Peyer's patch (tissue), 4 donors: Measurements from ENCODE around the gene FGFR2. TPM values are rescaled to one million over a fixed set of nuclear protein-coding genes. Genes with fewer than 3 reads are reported as not detected.

Experiments used
- DNase-seq, 3 donors: peaks; one replicate each; pipeline ENCODE4 v3.0.0-alpha.2; 2017 to 2019
- H3K27ac ChIP-seq, 4 donors: fragments of 200-600 bp; sonication (generic); one replicate each; pipeline ENCODE4 v1.5.1; 2016 to 2019
- H3K27me3 ChIP-seq, 2 donors: fragments of 200-600 bp; sonication (generic); one replicate each; pipeline ENCODE4 v1.5.1; 2019
- H3K36me3 ChIP-seq, 3 donors: fragments of 200-600 bp; sonication (generic); one replicate each; pipeline ENCODE4 v1.5.1; 2016 to 2019
- H3K4me1 ChIP-seq, 4 donors: fragments of 200-600 bp; sonication (generic); one replicate each; pipeline ENCODE4 v1.5.1; 2016 to 2019
- H3K4me3 ChIP-seq, 4 donors: fragments of 200-600 bp; sonication (generic); 1 replicate in 3 of 4; 2 replicates in 1 of 4; pipeline ENCODE4 v1.5.1; 2016 to 2019; ENCODE audit warnings: mild to moderate bottlenecking in 1 of 4
- H3K9me3 ChIP-seq, 4 donors: fragments of 200-600 bp; sonication (generic); one replicate each; pipeline ENCODE4 v1.5.1; 2016 to 2019; ENCODE audit warnings: mild to moderate bottlenecking in 1 of 4
- POLR2A ChIP-seq, 2 donors: fragments of 450-650 bp; IDR thresholded peaks; one replicate each; pipeline ENCODE4 v1.5.1; 2017; ENCODE audit warnings: antibody characterized with exemption in 2 of 2, mild to moderate bottlenecking in 2 of 2, moderate library complexity in 2 of 2
- total RNA-seq, 4 donors: library from RNA; depleted of rRNA; stranded (reverse); fragments of >200 nt; gene quantifications; one replicate each; pipeline ENCODE4 v1.1.0, GENCODE V29; 2016
- TF ChIP-seq, protein P1 (sequence below), 6 experiments: fragments of 450-650 bp in 4 of 6; fragments of 200-600 bp in 2 of 6; sonication (generic) in 1 of 6; IDR thresholded peaks; one replicate each; pipeline ENCODE4 v1.5.1; 2017 to 2019; ENCODE audit warnings: antibody characterized with exemption in 6 of 6, mild to moderate bottlenecking in 3 of 6, moderate library complexity in 1 of 6

Gene FGFR2
- total RNA-seq, 4 donors from 2014 or later = 12.9 to 22.9 (median 19.9) TPM

DNA sequence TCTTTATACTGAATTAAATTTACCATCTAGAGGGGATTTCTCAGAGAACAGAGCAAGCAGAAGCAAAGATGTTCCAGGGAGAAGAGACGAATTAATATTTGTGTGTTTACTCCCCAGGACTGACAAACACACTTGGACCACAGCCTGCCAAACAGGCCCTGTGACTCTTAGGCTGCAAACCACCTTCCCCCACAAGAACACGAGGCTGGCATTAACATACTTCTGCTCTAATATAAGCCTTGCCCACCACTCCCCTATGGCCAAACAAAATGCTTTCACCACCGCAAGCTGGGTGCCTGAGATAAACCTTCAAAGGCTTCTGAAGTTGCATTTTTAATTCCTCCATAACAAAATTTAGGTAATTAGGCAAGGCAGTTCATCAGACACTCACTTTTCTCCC, 88.4 kb downstream of the FGFR2 start:
- Histone ChIP-seq H3K9me3 (no peaks in the 10 kb centered on the region), H3K27ac (no peak overlapping the region), H3K4me1 (no peaks in the 10 kb centered on the region), H3K4me3 (no peak overlapping the region), H3K27me3 (no peaks in the 10 kb centered on the region), H3K36me3 (no peaks in the 10 kb centered on the region)
- TF ChIP-seq, protein P1, sequence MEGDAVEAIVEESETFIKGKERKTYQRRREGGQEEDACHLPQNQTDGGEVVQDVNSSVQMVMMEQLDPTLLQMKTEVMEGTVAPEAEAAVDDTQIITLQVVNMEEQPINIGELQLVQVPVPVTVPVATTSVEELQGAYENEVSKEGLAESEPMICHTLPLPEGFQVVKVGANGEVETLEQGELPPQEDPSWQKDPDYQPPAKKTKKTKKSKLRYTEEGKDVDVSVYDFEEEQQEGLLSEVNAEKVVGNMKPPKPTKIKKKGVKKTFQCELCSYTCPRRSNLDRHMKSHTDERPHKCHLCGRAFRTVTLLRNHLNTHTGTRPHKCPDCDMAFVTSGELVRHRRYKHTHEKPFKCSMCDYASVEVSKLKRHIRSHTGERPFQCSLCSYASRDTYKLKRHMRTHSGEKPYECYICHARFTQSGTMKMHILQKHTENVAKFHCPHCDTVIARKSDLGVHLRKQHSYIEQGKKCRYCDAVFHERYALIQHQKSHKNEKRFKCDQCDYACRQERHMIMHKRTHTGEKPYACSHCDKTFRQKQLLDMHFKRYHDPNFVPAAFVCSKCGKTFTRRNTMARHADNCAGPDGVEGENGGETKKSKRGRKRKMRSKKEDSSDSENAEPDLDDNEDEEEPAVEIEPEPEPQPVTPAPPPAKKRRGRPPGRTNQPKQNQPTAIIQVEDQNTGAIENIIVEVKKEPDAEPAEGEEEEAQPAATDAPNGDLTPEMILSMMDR (IDR thresholded peaks at IDR 0.05) = no peak
- no peak for TF ChIP-seq POLR2A (IDR thresholded peaks at IDR 0.05)
- DNase-seq = no peak

DNA sequence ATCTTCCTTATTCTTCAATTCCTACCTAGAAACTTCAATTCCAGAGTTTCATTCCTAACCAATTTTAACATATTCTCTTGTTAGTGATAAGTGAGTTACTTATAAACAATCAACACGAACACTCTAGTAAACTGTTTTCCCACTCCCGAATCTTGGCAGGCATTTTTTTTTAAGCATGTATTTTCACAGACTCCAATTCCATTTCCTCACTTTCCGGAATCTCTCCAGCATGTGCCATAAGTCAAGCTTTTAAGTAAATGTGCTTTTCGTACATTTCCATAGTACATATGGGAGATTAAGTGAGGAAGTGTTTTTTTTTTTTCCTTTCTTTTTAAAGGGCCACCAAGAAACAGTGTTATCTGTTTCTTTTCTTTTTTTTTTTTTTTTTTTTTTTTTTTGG, 89.1 kb downstream of the FGFR2 start:
- Histone ChIP-seq H3K9me3 (no peaks in the 10 kb centered on the region), H3K36me3 (no peaks in the 10 kb centered on the region), H3K27ac (no peak overlapping the region), H3K27me3 (no peaks in the 10 kb centered on the region), H3K4me3 (no peak overlapping the region), H3K4me1 (no peaks in the 10 kb centered on the region)
- no peak for TF ChIP-seq POLR2A (IDR thresholded peaks at IDR 0.05)
- TF ChIP-seq, protein P1 (IDR thresholded peaks at IDR 0.05) = no peak
- no peak for DNase-seq

DNA sequence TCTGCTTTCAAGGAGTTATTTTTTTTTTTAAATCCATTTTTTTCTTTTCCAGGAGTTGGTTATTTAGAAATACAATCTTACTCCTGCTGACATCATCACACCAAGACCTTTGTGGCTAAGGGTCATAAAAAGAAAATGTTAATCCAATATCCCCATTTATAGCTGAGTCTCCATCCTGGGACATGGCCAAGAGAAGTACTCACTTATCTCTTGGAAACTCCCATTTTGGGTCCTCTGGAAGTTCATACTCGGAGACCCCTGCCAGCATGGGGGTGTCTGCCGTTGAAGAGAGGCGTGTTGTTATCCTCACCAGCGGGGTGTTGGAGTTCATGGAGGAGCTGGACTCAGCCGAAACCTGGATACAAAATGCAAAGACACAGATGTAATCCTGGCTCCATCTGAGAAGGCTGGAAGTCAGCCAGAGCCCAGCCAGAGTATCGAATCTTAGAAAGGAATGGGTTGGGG, 94.6 kb downstream of the FGFR2 start:
- TF ChIP-seq POLR2A (IDR thresholded peaks at IDR 0.05) = no peak
- TF ChIP-seq, protein P1 (IDR thresholded peaks at IDR 0.05) = no peak
- no peaks in the 10 kb centered on the region for H3K36me3 ChIP-seq
- no peak for DNase-seq

DNA sequence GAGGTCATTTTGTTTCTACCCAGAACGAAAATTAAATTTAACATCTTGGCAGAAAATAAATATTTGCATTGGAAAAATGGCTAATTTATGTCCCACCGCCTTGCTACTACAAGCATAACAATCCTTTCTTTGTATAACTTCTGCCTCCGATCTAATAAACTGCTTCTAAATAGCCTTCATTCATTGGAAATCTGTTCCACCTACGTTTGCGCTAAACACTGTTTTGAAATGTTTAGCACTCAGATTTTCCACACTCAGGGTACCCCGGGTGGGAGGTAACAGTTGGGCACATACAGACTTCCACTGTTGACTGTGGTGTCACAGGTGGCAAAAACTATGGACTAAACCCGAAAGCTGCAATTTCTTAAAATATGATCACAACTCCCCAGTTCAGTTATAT, 96.4 kb downstream of the FGFR2 start:
- no peaks in the 10 kb centered on the region for H3K36me3 ChIP-seq
- no peaks in the 10 kb centered on the region for H3K27me3 ChIP-seq
- no peaks in the 10 kb centered on the region for H3K4me1 ChIP-seq
- no peaks in the 10 kb centered on the region for H3K9me3 ChIP-seq
- no peak for DNase-seq
- H3K27ac ChIP-seq = no peak overlapping the region
- no peak overlapping the region for H3K4me3 ChIP-seq
- TF ChIP-seq, protein P1 (IDR thresholded peaks at IDR 0.05) = no peak
- TF ChIP-seq POLR2A (IDR thresholded peaks at IDR 0.05) = no peak

More for the DNA sequence above, 94.6 kb downstream of the FGFR2 start:
- H3K27me3 ChIP-seq = no peaks in the 10 kb centered on the region
- H3K27ac ChIP-seq = no peak overlapping the region
- H3K9me3 ChIP-seq = no peaks in the 10 kb centered on the region
- H3K4me1 ChIP-seq = no peaks in the 10 kb centered on the region
- no peak overlapping the region for H3K4me3 ChIP-seq

DNA sequence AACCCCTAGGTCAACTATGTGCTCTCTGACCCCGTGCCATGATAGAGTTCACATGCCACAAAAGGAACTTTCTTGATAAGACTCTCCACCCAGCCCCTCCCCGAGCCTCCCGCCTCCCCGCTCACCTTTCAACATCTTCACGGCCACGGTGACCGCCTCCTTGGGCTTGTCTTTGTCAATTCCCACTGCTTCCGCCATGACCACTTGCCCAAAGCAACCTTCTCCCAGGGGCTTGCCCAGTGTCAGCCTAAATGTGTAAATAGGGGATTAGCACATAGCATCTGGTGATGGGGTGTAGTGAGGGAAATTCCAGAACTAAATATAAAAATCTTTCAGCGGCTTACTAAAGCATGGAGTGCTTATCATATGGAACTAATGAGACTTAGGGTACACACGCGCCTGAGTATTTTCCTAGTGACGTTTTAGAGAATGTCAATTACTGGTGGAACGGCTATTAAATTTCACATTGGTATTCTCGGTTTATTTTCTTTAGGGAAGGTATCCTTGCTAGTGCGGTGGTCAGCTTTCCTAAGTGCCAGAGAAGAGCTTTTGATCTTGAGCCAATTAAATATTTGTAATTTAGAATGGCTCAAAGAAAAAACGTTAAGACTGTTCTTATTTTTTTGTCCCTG, 97.4 kb downstream of the FGFR2 start:
- no peak for DNase-seq
- TF ChIP-seq, protein P1 (IDR thresholded peaks at IDR 0.05) = no peak
- no peak for TF ChIP-seq POLR2A (IDR thresholded peaks at IDR 0.05)
- no peaks in the 10 kb centered on the region for H3K36me3 ChIP-seq
- H3K9me3 ChIP-seq = no peaks in the 10 kb centered on the region
- H3K4me3 ChIP-seq = no peak overlapping the region
- H3K27me3 ChIP-seq = no peaks in the 10 kb centered on the region
- H3K27ac ChIP-seq = no peak overlapping the region
- no peaks in the 10 kb centered on the region for H3K4me1 ChIP-seq
